Measurements from ENCODE around the gene MMP25.

Gene MMP25

DNA sequence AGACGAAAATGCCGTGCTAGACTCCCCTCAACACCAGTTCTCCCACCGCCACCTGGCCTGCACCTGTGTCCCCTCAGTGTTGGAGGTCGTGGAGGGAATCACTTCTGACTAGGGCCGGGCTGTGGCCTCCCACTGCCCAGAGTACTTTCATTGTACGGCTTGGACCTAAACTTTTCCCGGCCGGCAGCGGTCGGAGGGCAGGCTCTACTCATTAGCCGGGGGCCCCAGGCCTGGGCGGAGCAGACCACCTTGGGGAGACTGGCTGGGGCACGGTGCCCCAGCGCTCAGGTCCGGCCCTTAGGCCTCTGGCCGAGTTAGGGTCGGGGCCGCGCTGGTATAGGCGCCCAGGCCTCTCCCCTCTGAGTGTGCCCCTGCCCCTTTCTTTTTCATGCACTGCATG is 29.0 kb upstream of the MMP25 start:
- TF ChIP-seq FOXP2 (optimal IDR thresholded peaks at IDR 0.05; ENCODE audit: borderline replicate concordance, extremely low read depth, extremely low read length, insufficient read depth) (no peak), POLR2AphosphoS5 (IDR thresholded peaks at IDR 0.05; ENCODE audit: low read depth, low read length) (no peak), SIN3A (IDR thresholded peaks at IDR 0.05; ENCODE audit: borderline replicate concordance, insufficient read depth, low read length) (no peak), TAF1 (IDR thresholded peaks at IDR 0.05; ENCODE audit: borderline replicate concordance, insufficient read depth, low read length) (no peak)
- TF ChIP-seq, protein P1, sequence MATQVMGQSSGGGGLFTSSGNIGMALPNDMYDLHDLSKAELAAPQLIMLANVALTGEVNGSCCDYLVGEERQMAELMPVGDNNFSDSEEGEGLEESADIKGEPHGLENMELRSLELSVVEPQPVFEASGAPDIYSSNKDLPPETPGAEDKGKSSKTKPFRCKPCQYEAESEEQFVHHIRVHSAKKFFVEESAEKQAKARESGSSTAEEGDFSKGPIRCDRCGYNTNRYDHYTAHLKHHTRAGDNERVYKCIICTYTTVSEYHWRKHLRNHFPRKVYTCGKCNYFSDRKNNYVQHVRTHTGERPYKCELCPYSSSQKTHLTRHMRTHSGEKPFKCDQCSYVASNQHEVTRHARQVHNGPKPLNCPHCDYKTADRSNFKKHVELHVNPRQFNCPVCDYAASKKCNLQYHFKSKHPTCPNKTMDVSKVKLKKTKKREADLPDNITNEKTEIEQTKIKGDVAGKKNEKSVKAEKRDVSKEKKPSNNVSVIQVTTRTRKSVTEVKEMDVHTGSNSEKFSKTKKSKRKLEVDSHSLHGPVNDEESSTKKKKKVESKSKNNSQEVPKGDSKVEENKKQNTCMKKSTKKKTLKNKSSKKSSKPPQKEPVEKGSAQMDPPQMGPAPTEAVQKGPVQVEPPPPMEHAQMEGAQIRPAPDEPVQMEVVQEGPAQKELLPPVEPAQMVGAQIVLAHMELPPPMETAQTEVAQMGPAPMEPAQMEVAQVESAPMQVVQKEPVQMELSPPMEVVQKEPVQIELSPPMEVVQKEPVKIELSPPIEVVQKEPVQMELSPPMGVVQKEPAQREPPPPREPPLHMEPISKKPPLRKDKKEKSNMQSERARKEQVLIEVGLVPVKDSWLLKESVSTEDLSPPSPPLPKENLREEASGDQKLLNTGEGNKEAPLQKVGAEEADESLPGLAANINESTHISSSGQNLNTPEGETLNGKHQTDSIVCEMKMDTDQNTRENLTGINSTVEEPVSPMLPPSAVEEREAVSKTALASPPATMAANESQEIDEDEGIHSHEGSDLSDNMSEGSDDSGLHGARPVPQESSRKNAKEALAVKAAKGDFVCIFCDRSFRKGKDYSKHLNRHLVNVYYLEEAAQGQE (IDR thresholded peaks at IDR 0.05; ENCODE audit: insufficient read depth in 1 of 2, low read depth in 2 of 2, low read length in 2 of 2), result no peak

DNA sequence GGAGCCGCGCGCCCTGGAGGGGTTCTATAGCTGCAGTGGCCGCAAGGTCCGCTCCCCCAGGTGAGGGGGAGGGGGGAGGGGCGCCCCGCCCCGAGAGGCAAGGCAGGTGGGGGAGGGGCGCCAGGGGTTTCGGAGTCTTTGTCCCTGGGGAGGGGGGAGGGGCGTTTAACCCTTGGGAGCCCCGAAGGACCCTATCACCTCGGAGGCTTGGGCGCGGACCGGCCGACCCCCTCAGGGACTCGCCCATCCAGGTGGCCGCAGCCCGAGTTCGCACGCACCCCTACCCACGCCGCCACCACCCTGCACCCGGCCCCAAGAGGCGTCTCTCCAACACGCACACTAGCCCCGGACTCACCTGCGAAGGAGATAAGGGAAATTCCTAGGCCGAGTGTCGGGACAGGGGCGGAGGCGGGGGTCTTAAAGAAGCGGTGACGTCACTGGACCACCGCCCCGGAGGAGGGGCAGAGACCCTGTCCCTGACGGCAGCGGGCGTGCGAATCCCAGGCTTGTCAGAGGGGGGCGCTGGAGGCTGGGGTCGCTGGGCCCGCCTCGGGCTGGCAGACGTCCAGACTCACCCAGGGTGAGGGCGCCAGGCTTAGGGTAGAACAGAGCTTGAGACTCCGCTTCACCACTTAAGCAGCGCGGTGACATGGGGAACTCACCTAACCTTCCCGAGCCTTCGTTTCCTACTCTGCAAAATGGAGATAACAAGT is 28.4 kb upstream of the MMP25 start, which contains the start of gene CLDN6:
Gene CLDN6 (minus strand): TSS at position 390 of the 713 bp plus-strand sequence. CDS start 2,162 bp downstream, outside the sequence.
- TF ChIP-seq POLR2AphosphoS5 (IDR thresholded peaks at IDR 0.05; ENCODE audit: low read depth, low read length), result no peak
- TF ChIP-seq TAF1 (IDR thresholded peaks at IDR 0.05; ENCODE audit: borderline replicate concordance, insufficient read depth, low read length), result no peak
- TF ChIP-seq, protein P1 (IDR thresholded peaks at IDR 0.05; ENCODE audit: insufficient read depth in 1 of 2, low read depth in 2 of 2, low read length in 2 of 2), result no peak
- TF ChIP-seq FOXP2 (optimal IDR thresholded peaks at IDR 0.05; ENCODE audit: borderline replicate concordance, extremely low read depth, extremely low read length, insufficient read depth), result no peak
- no peak for TF ChIP-seq SIN3A (IDR thresholded peaks at IDR 0.05; ENCODE audit: borderline replicate concordance, insufficient read depth, low read length)

- TF ChIP-seq SIN3A (IDR thresholded peaks at IDR 0.05; ENCODE audit: borderline replicate concordance, insufficient read depth, low read length) (no peak), POLR2AphosphoS5 (IDR thresholded peaks at IDR 0.05; ENCODE audit: low read depth, low read length) (no peak; the same call in 1 of the 2 replicates), TAF1 (IDR thresholded peaks at IDR 0.05; ENCODE audit: borderline replicate concordance, insufficient read depth, low read length) (no peak), FOXP2 (optimal IDR thresholded peaks at IDR 0.05; ENCODE audit: borderline replicate concordance, extremely low read depth, extremely low read length, insufficient read depth) (no peak)
- TF ChIP-seq, protein P1 (IDR thresholded peaks at IDR 0.05; ENCODE audit: insufficient read depth in 1 of 2, low read depth in 2 of 2, low read length in 2 of 2), result no peak
Observed at GRCh38 chr16:3019594-3020246, 26.6 kb upstream of the MMP25 start.

DNA sequence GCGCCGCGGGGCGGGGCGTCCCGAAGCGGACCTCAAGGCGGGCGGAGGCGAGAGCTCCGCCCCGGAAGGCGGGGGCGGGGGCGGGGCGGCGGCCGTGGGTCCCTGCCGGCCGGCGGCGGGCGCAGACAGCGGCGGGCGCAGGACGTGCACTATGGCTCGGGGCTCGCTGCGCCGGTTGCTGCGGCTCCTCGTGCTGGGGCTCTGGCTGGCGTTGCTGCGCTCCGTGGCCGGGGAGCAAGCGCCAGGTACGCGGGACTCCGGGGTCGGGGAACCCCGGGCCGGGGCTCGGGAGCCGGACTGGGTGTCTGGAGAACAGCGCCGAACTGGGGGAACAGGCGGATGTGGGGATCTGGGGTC is 26.1 kb upstream of the MMP25 start, which contains the start of gene TNFRSF12A:
Gene TNFRSF12A (plus strand): TSS at position 122 of the 357 bp plus-strand sequence. CDS start 30 bp downstream, at position 152.
- TF ChIP-seq SIN3A (IDR thresholded peaks at IDR 0.05; ENCODE audit: borderline replicate concordance, insufficient read depth, low read length) (no peak), POLR2AphosphoS5 (IDR thresholded peaks at IDR 0.05; ENCODE audit: low read depth, low read length) (peak; percentile 81), FOXP2 (optimal IDR thresholded peaks at IDR 0.05; ENCODE audit: borderline replicate concordance, extremely low read depth, extremely low read length, insufficient read depth) (no peak), TAF1 (IDR thresholded peaks at IDR 0.05; ENCODE audit: borderline replicate concordance, insufficient read depth, low read length) (peak; percentile 59; the same call in 1 of the 2 replicates)
- TF ChIP-seq, protein P1 (IDR thresholded peaks at IDR 0.05; ENCODE audit: insufficient read depth in 1 of 2, low read depth in 2 of 2, low read length in 2 of 2), result no peak; a peak in 2 of 4 replicates
